Astrocyte (in vitro differentiated cells and primary cell): ENCODE measurements around the gene VPS39.

Experiments
- EZH2 ChIP-seq: IDR thresholded peaks from 2 replicates; pipeline ENCODE4 v1.6.1; 2012; ENCODE audit warnings: mild to moderate bottlenecking, low read length, inconsistent platforms; ENCODE audit not compliant: insufficient read depth
- TF ChIP-seq, protein P1 (sequence below): IDR thresholded peaks from 2 replicates; pipeline ENCODE4 v1.5.1; 2011; ENCODE audit warnings: low read depth, mild to moderate bottlenecking, inconsistent platforms, low read length, moderate library complexity; ENCODE audit not compliant: insufficient read depth

DNA sequence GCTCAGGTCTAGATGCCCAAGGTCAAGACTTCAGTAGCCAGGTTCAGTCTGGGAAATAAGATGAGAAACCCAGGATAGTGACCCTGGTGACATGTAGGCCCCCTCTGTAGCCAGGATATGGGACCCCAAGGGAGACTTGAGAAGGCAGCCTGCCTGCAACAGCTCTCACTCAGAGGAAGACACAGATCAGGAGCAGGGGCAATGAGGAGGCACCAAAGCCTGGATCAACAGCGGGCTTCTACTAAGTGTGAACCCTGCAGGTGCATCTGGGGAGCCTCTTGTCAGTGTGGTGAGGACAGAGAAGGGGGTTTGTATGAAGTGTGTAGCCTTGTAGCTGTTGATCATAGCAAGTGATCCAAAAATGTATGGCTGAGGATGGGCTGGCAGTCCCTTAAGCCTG lies 77.1 kb downstream of the VPS39 start:
- no peak for TF ChIP-seq EZH2
- TF ChIP-seq, protein P1, sequence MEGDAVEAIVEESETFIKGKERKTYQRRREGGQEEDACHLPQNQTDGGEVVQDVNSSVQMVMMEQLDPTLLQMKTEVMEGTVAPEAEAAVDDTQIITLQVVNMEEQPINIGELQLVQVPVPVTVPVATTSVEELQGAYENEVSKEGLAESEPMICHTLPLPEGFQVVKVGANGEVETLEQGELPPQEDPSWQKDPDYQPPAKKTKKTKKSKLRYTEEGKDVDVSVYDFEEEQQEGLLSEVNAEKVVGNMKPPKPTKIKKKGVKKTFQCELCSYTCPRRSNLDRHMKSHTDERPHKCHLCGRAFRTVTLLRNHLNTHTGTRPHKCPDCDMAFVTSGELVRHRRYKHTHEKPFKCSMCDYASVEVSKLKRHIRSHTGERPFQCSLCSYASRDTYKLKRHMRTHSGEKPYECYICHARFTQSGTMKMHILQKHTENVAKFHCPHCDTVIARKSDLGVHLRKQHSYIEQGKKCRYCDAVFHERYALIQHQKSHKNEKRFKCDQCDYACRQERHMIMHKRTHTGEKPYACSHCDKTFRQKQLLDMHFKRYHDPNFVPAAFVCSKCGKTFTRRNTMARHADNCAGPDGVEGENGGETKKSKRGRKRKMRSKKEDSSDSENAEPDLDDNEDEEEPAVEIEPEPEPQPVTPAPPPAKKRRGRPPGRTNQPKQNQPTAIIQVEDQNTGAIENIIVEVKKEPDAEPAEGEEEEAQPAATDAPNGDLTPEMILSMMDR, result no peak
